ENCODE results near the gene NCAPG2.

Gene NCAPG2

GRCh38 chr7:158620418-158620817, 84.2 kb downstream of the NCAPG2 start:
- no peak for DNase-seq

GRCh38 chr7:158618745-158619140, 85.9 kb downstream of the NCAPG2 start:
- no peak for DNase-seq

GRCh38 chr7:158617737-158618128, 86.9 kb downstream of the NCAPG2 start:
- no peak for DNase-seq

GRCh38 chr7:158616050-158616449, 88.6 kb downstream of the NCAPG2 start:
- DNase-seq: no peak

- no peak for DNase-seq
Observed at GRCh38 chr7:158614700-158615099, 89.9 kb downstream of the NCAPG2 start.

- no peak for DNase-seq
Observed at GRCh38 chr7:158613481-158613880, 91.1 kb downstream of the NCAPG2 start.

- no peak for DNase-seq
Observed at GRCh38 chr7:158612546-158612945, 92.1 kb downstream of the NCAPG2 start.

GRCh38 chr7:158611541-158611940, 93.1 kb downstream of the NCAPG2 start:
- no peak for DNase-seq

- no peak for DNase-seq
Observed at GRCh38 chr7:158609313-158609974, 95.2 kb downstream of the NCAPG2 start.

GRCh38 chr7:158607563-158607962, 97.0 kb downstream of the NCAPG2 start:
- no peak for DNase-seq

GRCh38 chr7:158606671-158607424, 97.8 kb downstream of the NCAPG2 start:
- DNase-seq: no peak

- no peak for DNase-seq
Observed at GRCh38 chr7:158606129-158606528, 98.5 kb downstream of the NCAPG2 start.

GRCh38 chr7:158603773-158604755, 100.5 kb downstream of the NCAPG2 start:
- DNase-seq: no peak

- DNase-seq: no peak
Observed at GRCh38 chr7:158602905-158603772, 101.5 kb downstream of the NCAPG2 start.

GRCh38 chr7:158602041-158602440, 102.6 kb downstream of the NCAPG2 start:
- DNase-seq: no peak

GRCh38 chr7:158601090-158601489, 103.5 kb downstream of the NCAPG2 start:
- no peak for DNase-seq

GRCh38 chr7:158596745-158597144, 107.9 kb downstream of the NCAPG2 start:
- DNase-seq: no peak

- DNase-seq: no peak
Observed at GRCh38 chr7:158596309-158596708, 108.3 kb downstream of the NCAPG2 start.

- no peak for DNase-seq
Observed at GRCh38 chr7:158595068-158595467, 109.5 kb downstream of the NCAPG2 start.

GRCh38 chr7:158592541-158592940, 112.1 kb downstream of the NCAPG2 start:
- no peak for DNase-seq

GRCh38 chr7:158591944-158592343, 112.7 kb downstream of the NCAPG2 start:
- no peak for DNase-seq

GRCh38 chr7:158590181-158590530, 114.4 kb downstream of the NCAPG2 start:
- no peak for DNase-seq
